HUES48 (cell line): ENCODE results near the gene ATP4A.
A peak's percentile ranks its signal among the peaks of the same experiment; 100 is the strongest.

ENCODE experiments used
- H3K27ac ChIP-seq: one replicate; pipeline ENCODE4 v1.7.0; 2013; ENCODE audit warnings: low read depth, low read length, inconsistent platforms
- H3K27me3 ChIP-seq: 2 replicates; pipeline ENCODE4 v1.6.1; 2013; ENCODE audit warnings: mild to moderate bottlenecking, low read length; ENCODE audit not compliant: control insufficient read depth, insufficient read depth
- H3K36me3 ChIP-seq: 2 replicates; pipeline ENCODE4 v1.6.1; 2013; ENCODE audit warnings: low read length; ENCODE audit not compliant: control insufficient read depth, insufficient read depth
- H3K4me1 ChIP-seq: 2 replicates; pipeline ENCODE4 v1.6.1; 2013; ENCODE audit warnings: mild to moderate bottlenecking, low read length; ENCODE audit not compliant: control insufficient read depth, insufficient read depth
- H3K4me3 ChIP-seq: 2 replicates; pipeline ENCODE4 v1.5.1; 2013; ENCODE audit warnings: mild to moderate bottlenecking, low read depth, low read length
- H3K9ac ChIP-seq: 2 replicates; pipeline ENCODE4 v1.6.1; 2013; ENCODE audit warnings: mild to moderate bottlenecking, low read depth, low read length, moderate library complexity
- H3K9me3 ChIP-seq: 2 replicates; pipeline ENCODE4 v1.6.1; 2013; ENCODE audit warnings: low read length; ENCODE audit not compliant: control insufficient read depth, insufficient read depth

Gene ATP4A

DNA sequence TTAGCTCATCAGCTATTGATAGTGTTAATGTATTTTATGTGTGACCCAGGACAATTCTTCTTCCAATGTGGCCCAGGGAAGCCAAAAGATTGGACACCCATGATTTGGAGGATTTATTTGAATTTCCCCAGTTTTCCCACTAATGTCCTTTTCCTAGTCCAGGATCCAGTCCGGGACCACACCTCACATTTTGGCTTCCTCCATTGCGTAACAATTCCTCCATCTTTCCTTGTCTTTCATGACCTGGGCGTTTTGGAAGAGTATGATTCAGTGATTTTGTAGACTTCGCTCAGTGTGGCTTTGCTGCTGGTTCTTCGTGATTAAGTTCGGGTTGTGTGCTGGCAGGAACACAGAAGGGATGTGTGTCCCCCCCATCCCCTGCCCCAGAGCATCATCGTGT is 3.3 kb upstream of the ATP4A start:
- Histone ChIP-seq H3K27me3 (no peaks in the 10 kb centered on the region), H3K9ac (no peak overlapping the region), H3K4me1 (no peaks in the 10 kb centered on the region), H3K27ac (no peak overlapping the region), H3K4me3 (no peak overlapping the region), H3K9me3 (no peaks in the 10 kb centered on the region), H3K36me3 (no peaks in the 10 kb centered on the region)

DNA sequence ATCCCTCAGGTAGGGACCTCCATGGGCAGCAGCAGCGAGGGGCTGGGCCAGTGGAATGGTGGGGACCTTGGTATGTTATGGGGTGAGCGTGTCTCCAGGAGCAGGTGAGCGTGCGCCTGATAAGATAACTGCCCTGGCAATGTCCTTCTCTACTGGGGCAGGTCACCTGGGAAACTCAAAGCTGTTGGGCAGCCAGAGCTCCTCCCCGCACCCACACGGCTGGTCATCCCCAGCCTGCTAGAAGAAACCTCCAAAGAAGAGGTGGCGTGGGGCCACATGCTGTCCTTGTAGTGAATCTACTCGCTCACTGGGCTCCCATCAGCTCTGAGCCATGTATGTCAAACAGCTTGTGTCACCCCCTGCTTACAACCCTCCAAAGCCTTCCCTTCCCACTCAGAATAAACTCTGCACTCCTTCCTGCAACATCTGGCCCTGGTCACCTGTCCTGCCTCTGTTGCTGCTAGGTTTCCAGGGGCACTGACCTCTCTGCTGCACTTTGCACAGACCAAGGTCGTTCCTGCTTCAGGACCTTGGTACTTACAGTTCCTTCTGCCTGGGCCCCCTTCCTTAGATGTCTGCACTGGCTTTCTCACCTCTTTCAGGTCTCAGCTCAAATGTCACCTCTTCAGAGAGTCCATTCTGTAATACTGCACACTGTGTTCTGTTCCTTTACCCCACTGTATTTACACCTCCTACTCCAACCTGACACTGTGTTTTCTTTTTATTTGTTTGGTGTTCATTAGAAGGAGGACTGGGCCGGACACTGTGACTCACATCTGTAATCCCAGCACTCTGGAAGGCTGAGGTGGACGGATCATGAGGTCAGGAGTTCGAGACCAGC is 1.8 kb upstream of the ATP4A start:
- Histone ChIP-seq H3K9ac (no peak overlapping the region), H3K4me1 (no peaks in the 10 kb centered on the region), H3K4me3 (no peak overlapping the region), H3K27me3 (peaks cover 6% of the 10 kb centered on the region; the same call in 1 of the 2 replicates), H3K9me3 (no peaks in the 10 kb centered on the region), H3K36me3 (no peaks in the 10 kb centered on the region), H3K27ac (no peak overlapping the region)

DNA sequence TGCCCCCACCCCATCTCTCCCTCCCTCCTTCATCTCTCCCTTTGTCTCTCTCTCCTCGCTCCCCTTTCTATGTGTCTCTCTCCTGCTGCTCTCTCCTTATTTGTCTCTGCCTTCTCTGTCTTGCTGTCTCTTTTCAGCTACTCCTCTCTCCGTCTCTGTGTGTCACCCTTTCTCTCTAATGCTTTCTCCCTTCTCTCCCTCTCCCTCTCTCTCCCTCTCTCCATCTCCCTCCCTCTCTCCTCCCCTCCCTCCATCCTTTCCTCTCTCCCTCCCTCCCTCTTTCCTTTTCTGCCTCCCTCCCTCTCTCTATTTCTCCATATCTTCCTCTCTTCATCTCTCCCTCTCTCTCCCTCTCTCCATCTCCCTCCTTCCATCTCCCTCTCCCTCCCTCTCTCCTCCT is 682 bp downstream of the ATP4A start:
- Histone ChIP-seq H3K27me3 (peaks cover 24% of the 10 kb centered on the region), H3K9ac (no peak overlapping the region)

DNA sequence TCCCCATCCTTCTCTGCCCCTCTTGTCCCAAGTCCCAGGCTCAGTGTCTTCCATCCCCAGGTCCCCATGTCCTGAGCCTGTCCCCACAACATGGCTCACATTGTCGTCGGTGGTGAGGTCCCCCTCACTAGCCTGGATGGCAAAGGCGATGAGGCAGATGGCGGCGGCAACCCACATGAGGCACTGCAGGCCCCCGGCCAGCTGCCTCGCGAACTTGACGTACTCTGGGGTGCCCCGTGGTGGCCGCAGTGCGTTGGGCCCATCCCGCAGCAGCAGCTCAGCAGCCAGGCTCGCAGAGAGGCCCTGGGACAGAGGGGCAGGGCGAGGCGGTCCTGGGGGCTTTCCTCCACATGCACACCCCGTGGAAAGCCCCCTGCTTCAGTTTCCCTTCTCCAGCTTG is 1.1 kb downstream of the ATP4A start:
- Histone ChIP-seq H3K4me1 (no peaks in the 10 kb centered on the region), H3K36me3 (no peaks in the 10 kb centered on the region), H3K9ac (no peak overlapping the region), H3K27me3 (peaks cover 24% of the 10 kb centered on the region), H3K9me3 (no peaks in the 10 kb centered on the region), H3K27ac (no peak overlapping the region), H3K4me3 (no peak overlapping the region)

More for the DNA sequence above, 682 bp downstream of the ATP4A start:
- H3K27ac ChIP-seq, result no peak overlapping the region
- H3K36me3 ChIP-seq, result no peaks in the 10 kb centered on the region
- H3K4me1 ChIP-seq, result no peaks in the 10 kb centered on the region
- no peak overlapping the region for H3K4me3 ChIP-seq
- no peaks in the 10 kb centered on the region for H3K9me3 ChIP-seq

DNA sequence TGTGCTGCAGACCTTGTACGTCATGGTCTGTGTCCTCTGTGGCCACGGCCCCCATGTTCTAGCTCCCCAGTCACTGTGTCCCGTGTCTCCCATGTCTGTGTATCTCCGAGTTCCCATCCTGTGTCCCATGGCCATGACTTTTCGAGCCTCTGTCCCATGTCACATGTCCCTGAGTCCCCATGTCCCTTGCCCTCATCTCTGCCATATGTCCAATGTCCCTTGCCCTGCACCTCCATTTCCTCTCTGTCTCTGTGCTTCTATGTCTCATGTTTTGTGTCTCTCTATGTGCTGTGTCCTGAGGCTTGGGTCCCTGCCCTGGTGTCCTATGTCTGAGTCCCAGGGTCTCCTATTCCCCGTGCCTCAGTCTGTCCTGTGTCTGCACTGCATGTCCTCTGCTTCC is 2.0 kb downstream of the ATP4A start:
- no peak overlapping the region for H3K4me3 ChIP-seq
- no peak overlapping the region for H3K9ac ChIP-seq
- peaks cover 31% of the 10 kb centered on the region for H3K27me3 ChIP-seq
- H3K36me3 ChIP-seq, result no peaks in the 10 kb centered on the region
- H3K9me3 ChIP-seq, result no peaks in the 10 kb centered on the region
- no peaks in the 10 kb centered on the region for H3K4me1 ChIP-seq
- no peak overlapping the region for H3K27ac ChIP-seq

DNA sequence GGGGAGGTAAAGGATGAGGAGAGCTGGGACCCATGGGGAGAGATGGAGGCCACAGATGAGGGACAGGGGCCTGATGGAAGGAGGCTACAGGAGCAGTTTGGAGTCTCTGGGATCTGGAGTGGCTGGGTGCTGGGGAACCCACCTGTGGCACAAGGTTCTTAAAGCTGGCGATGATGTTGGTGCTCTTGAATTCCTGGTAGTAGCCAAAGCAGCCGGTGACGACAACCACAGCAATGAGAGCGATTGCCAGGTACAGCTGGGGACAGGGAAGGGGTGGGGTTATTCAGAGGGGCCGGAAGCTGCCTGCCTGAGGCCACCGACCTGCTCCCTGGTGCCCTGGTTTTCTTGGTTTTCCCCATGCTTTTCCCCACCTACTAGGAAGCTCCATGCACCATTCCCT is 2.8 kb downstream of the ATP4A start:
- H3K27me3 ChIP-seq, result peaks cover 37% of the 10 kb centered on the region
- no peaks in the 10 kb centered on the region for H3K4me1 ChIP-seq
- H3K36me3 ChIP-seq, result no peaks in the 10 kb centered on the region
- H3K27ac ChIP-seq, result no peak overlapping the region
- no peaks in the 10 kb centered on the region for H3K9me3 ChIP-seq
- no peak overlapping the region for H3K4me3 ChIP-seq
- no peak overlapping the region for H3K9ac ChIP-seq

DNA sequence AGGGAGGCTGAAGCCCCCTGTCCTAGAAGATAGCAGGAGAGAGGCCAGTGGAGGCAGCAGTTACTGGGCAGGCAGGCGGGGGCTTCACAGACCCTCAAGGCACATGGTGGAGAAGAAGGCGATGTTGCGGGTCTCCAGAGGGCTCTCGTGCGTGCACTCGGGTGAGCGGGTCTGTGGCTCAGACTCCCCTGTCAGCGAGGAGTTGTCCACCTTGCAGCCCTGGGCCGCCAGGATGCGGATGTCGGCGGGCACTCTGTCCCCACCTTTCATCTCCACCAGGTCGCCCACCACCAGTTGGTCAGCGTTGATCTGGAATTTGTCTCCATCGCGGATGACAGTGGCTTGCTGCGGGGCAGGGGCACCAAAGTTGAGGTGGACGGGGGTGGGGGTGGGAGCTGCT is 3.2 kb downstream of the ATP4A start:
- Histone ChIP-seq H3K4me3 (no peak overlapping the region), H3K9me3 (no peaks in the 10 kb centered on the region), H3K27me3 (peaks cover 37% of the 10 kb centered on the region), H3K36me3 (no peaks in the 10 kb centered on the region), H3K27ac (no peak overlapping the region), H3K4me1 (no peaks in the 10 kb centered on the region), H3K9ac (no peak overlapping the region)

DNA sequence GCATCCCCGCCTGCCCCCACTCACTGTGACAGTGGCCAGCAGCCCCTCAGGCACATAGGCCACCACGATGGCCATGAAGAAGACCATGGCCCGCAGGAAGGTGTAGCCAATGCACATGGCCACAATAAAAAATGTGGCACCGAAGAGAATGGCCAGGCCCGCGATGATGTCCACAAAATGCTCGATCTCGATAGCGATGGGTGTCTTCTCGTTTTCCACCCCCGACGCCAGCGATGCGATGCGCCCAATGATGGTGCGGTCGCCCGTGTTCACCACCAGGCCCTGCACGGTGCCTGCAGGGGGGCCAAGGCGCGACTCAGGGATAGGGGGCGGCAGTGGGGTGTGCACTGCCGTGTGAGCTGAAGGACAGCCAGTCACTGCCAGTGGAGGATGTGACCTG is 3.7 kb downstream of the ATP4A start:
- Histone ChIP-seq H3K9me3 (no peaks in the 10 kb centered on the region), H3K4me3 (no peak overlapping the region), H3K9ac (no peak overlapping the region), H3K27ac (no peak overlapping the region), H3K27me3 (peaks cover 37% of the 10 kb centered on the region), H3K4me1 (no peaks in the 10 kb centered on the region), H3K36me3 (no peaks in the 10 kb centered on the region)

DNA sequence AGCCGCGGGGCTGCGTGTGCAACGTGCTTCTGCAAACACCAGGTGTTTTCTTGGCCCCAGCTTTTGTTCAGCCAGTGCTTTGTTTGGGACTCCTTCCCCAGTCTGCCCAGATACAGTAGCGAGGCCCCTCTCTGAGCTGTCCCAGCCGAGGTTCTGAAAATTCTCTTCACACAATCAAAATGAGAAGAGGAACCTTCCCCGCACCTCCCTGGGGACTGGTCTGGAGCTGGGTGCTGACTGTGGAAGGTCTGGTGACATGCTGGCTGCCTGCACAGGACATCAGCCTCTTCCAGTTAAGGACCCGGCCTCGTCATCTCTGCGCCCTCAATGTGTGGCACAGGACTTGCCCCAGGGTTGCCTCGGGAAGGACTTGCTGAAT is 4.2 kb downstream of the ATP4A start:
- Histone ChIP-seq H3K36me3 (no peaks in the 10 kb centered on the region), H3K9ac (no peak overlapping the region), H3K27ac (no peak overlapping the region), H3K4me1 (no peaks in the 10 kb centered on the region), H3K27me3 (peaks cover 37% of the 10 kb centered on the region), H3K9me3 (no peaks in the 10 kb centered on the region), H3K4me3 (no peak overlapping the region)

DNA sequence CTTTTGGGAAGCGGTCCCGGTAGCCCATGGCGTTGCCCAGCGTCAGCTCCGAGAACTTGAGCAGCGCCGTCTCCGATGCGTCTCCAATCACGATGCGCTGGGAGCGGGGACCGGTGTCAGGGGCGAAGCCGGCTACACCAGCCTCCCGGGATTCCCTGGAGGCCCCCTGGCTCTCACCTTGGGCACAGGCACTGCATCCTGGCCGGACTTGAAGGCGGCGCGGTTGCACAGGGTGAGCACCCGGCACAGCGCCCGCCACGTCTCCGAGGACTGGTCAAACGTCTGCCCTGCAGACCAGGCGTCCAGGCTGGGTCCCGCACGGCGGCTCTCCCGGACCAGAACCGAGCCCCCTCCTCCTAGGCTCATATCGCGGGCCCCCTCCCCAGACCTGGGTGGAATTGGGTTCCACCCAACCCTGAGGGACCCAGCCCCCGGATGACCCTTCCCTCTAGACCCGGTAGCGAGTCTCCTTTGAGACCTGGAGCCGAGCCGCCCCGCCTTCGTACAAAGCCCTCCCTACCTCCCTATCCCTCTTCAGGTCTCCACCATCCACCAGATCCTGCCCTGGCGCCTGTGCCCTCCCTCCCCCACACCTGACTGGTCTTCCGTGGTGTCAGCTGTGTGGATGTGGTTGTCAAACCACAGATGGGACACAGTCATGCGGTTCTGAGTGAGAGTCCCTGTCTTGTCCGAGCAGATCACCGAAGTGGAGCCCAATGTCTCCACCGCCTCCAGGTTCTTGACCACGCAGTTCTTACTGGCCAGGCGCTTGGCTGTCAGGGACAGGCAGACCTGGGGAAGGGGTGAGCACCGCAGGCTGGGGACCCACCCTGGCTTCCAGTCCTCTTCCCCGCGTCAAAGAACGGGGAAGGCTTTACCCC is 4.8 kb downstream of the ATP4A start:
- Histone ChIP-seq H3K4me1 (no peaks in the 10 kb centered on the region), H3K27me3 (peaks cover 37% of the 10 kb centered on the region)

More for the DNA sequence above, 4.8 kb downstream of the ATP4A start:
- peak overlapping the region; percentile 80 for H3K4me3 ChIP-seq
- no peak overlapping the region for H3K9ac ChIP-seq
- no peaks in the 10 kb centered on the region for H3K36me3 ChIP-seq
- no peaks in the 10 kb centered on the region for H3K9me3 ChIP-seq
- no peak overlapping the region for H3K27ac ChIP-seq
